ENCODE data around the gene FAM47E.

DNA sequence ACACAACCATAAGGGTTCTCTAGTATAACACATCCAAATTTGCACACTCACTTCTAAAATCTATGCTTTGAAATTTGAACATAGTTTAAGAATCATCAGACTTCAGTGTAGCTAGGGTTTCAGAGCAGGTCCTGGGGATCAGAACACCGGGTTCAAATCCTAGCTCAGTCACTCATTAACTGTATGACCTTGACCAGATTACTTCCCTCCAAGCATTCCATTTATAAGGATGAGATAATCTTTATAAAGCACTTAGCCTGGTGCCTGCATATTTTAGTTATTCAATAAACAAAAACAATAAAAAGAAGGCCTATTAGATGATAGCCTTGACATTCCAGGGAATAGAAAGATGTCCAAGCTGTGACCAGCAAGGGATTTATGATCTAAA lies 50.2 kb downstream of the FAM47E start:
- TF ChIP-seq, protein P1, sequence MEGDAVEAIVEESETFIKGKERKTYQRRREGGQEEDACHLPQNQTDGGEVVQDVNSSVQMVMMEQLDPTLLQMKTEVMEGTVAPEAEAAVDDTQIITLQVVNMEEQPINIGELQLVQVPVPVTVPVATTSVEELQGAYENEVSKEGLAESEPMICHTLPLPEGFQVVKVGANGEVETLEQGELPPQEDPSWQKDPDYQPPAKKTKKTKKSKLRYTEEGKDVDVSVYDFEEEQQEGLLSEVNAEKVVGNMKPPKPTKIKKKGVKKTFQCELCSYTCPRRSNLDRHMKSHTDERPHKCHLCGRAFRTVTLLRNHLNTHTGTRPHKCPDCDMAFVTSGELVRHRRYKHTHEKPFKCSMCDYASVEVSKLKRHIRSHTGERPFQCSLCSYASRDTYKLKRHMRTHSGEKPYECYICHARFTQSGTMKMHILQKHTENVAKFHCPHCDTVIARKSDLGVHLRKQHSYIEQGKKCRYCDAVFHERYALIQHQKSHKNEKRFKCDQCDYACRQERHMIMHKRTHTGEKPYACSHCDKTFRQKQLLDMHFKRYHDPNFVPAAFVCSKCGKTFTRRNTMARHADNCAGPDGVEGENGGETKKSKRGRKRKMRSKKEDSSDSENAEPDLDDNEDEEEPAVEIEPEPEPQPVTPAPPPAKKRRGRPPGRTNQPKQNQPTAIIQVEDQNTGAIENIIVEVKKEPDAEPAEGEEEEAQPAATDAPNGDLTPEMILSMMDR (IDR thresholded peaks at IDR 0.05; ENCODE audit: low read depth, low read length): no peak
- no peak for TF ChIP-seq EZH2phosphoT487 (IDR thresholded peaks at IDR 0.05; ENCODE audit: low read depth)

All from OCI-LY3 (cell line).